CD14-positive monocyte (primary cell): Measurements from ENCODE around the gene TMA7. TPM values are rescaled to one million over a fixed set of nuclear protein-coding genes. Genes with fewer than 3 reads are reported as not detected.

Source experiments
- DNase-seq, 3 donors: peaks; one replicate each; pipeline ENCODE4 v3.0.0-alpha.2; 2011 to 2022
- H2AFZ ChIP-seq: 2 replicates; pipeline ENCODE4 v1.6.0; 2012; ENCODE audit warnings: mild to moderate bottlenecking, low read depth, low read length, inconsistent platforms; ENCODE audit not compliant: insufficient read depth, poor library complexity, severe bottlenecking
- H3K27ac ChIP-seq, 2 donors: 1 replicate in 1 of 2; 2 replicates in 1 of 2; pipeline ENCODE4 v1.5.1; 2012 to 2013; ENCODE audit warnings: low read length in 2 of 2, control low read depth in 1 of 2, inconsistent platforms in 1 of 2, low read depth in 1 of 2, mild to moderate bottlenecking in 1 of 2
- H3K27me3 ChIP-seq, 2 donors: one replicate each; pipeline versions ENCODE4 v1.6.0 to v1.6.1; 2011 to 2013; ENCODE audit warnings: low read length in 2 of 2; ENCODE audit not compliant: control insufficient read depth in 2 of 2, insufficient read depth in 2 of 2
- H3K36me3 ChIP-seq, 2 donors: replicated peaks in 1 of 2; 1 replicate in 1 of 2; 2 replicates in 1 of 2; pipeline versions ENCODE4 v1.5.1 to v1.6.1; 2012 to 2013; ENCODE audit warnings: low read length in 2 of 2, control low read depth in 1 of 2, inconsistent platforms in 1 of 2, mild to moderate bottlenecking in 1 of 2; ENCODE audit not compliant: insufficient read depth in 2 of 2, control insufficient read depth in 1 of 2
- H3K4me1 ChIP-seq, 2 donors: 1 replicate in 1 of 2; 2 replicates in 1 of 2; pipeline versions ENCODE4 v1.5.1 to v1.6.1; 2012 to 2013; ENCODE audit warnings: low read length in 2 of 2, control low read depth in 1 of 2, inconsistent platforms in 1 of 2, mild to moderate bottlenecking in 1 of 2, moderate library complexity in 1 of 2; ENCODE audit not compliant: insufficient read depth in 2 of 2, control insufficient read depth in 1 of 2
- H3K4me2 ChIP-seq: replicated peaks from 2 replicates; pipeline ENCODE3; 2012; ENCODE audit warnings: low read length, moderate library complexity, mild to moderate bottlenecking; ENCODE audit not compliant: poor library complexity, severe bottlenecking; ENCODE audit errors: extremely low read depth
- H3K4me3 ChIP-seq, 3 experiments: fragments of 200-600 bp in 1 of 3; sonication (generic) in 1 of 3; replicated peaks in 1 of 3; 1 replicate in 2 of 3; 2 replicates in 1 of 3; pipeline ENCODE4 v1.5.1; 2011 to 2013; ENCODE audit warnings: low read length in 3 of 3, mild to moderate bottlenecking in 3 of 3, control low read depth in 2 of 3, low read depth in 2 of 3, inconsistent platforms in 1 of 3, moderate library complexity in 1 of 3
- H3K79me2 ChIP-seq: 2 replicates; pipeline ENCODE4 v1.6.0; 2012; ENCODE audit warnings: mild to moderate bottlenecking, control low read depth, inconsistent platforms, low read length, moderate library complexity; ENCODE audit not compliant: insufficient read depth
- H3K9ac ChIP-seq: 2 replicates; pipeline ENCODE4 v1.6.0; 2017; ENCODE audit warnings: low read length, mild to moderate bottlenecking; ENCODE audit not compliant: insufficient read depth, poor library complexity, severe bottlenecking
- H3K9me3 ChIP-seq, 2 donors: replicated peaks in 1 of 2; 1 replicate in 1 of 2; 2 replicates in 1 of 2; pipeline versions ENCODE4 v1.5.1 to v1.6.1; 2012 to 2013; ENCODE audit warnings: low read length in 2 of 2, control low read depth in 1 of 2; ENCODE audit not compliant: control insufficient read depth in 1 of 2, insufficient read depth in 1 of 2
- H4K20me1 ChIP-seq: 2 replicates; pipeline ENCODE4 v1.6.0; 2012; ENCODE audit warnings: mild to moderate bottlenecking, low read length, control low read depth, moderate library complexity; ENCODE audit not compliant: insufficient read depth
- H3K27ac Mint-ChIP-seq, 7 donors: one replicate each; pipeline ENCODE4 v1.8.0; 2020; ENCODE audit warnings: mild to moderate bottlenecking in 7 of 7, mixed read lengths in 7 of 7, moderate library complexity in 6 of 7, inconsistent platforms in 2 of 7
- H3K27me3 Mint-ChIP-seq, 3 donors: one replicate each; pipeline ENCODE4 v1.8.0; 2021 to 2022; ENCODE audit warnings: low read depth in 3 of 3, mild to moderate bottlenecking in 3 of 3, mixed read lengths in 3 of 3, moderate library complexity in 3 of 3, inconsistent platforms in 1 of 3
- H3K36me3 Mint-ChIP-seq, 2 donors: one replicate each; pipeline ENCODE4 v1.8.0; 2020; ENCODE audit warnings: mixed read lengths in 2 of 2, inconsistent platforms in 1 of 2, mild to moderate bottlenecking in 1 of 2
- H3K4me1 Mint-ChIP-seq: one replicate; pipeline ENCODE4 v1.8.0; 2020; ENCODE audit warnings: mild to moderate bottlenecking, mixed read lengths
- H3K4me3 Mint-ChIP-seq, 2 donors: one replicate each; pipeline ENCODE4 v1.8.0; 2020; ENCODE audit warnings: mild to moderate bottlenecking in 2 of 2, mixed read lengths in 2 of 2, moderate library complexity in 1 of 2
- H3K9me3 Mint-ChIP-seq, 7 donors: one replicate each; pipeline ENCODE4 v1.8.0; 2020 to 2022; ENCODE audit warnings: mixed read lengths in 7 of 7, mild to moderate bottlenecking in 6 of 7, moderate library complexity in 6 of 7, inconsistent platforms in 2 of 7
- CTCF ChIP-seq: fragments of 200-600 bp; IDR thresholded peaks from one replicate; pipeline ENCODE4 v1.8.0; 2022; ENCODE audit warnings: antibody characterized with exemption, mild to moderate bottlenecking
- WGBS: methylation state at CpG from one replicate; pipeline ENCODE4 v1.1.5; 2013; ENCODE audit warnings: missing lambda C conversion rate; ENCODE audit not compliant: insufficient coverage; 5-methylcytosine and 5-hydroxymethylcytosine counted together
- intact Hi-C, 2 donors: fragments of 100-400 bp; cut with micrococcal nuclease; formaldehyde crosslinking; loops; one replicate each; pipeline versions ENCODE4 v1.15.0 to v1.15.1; 2023
- polyA plus RNA-seq, 3 donors: library from polyadenylated mRNA; depleted of rRNA in 1 of 3; unstranded in 2 of 3; stranded (reverse) in 1 of 3; fragments of 300-500 nt in 2 of 3; fragments of >200 nt in 1 of 3; fragmentation: Illumina TruSeq in 2 of 3; gene quantifications; 1 replicate in 2 of 3; 2 replicates in 1 of 3; pipeline ENCODE4 v1.2.3, GENCODE V29; 2012 to 2021

The TMA7 gene
- polyA plus RNA-seq, 3 donors = 301 to 559 (median 478) TPM

GRCh38 chr3:48428088-48428571 lies 11.9 kb upstream of the TMA7 start:
- Mint-ChIP-seq H3K27me3 (peaks cover 24 to 38% (median 26%) of the 10 kb centered on the region in 3 donors), H3K36me3 (peaks cover 12 to 18% of the 10 kb centered on the region in 2 donors), H3K9me3 (peaks cover 0 to 5% (median 0%) of the 10 kb centered on the region in 7 donors), H3K4me3 (peak overlapping the region; percentile 70), H3K27ac (no peak overlapping the region), H3K4me1 (peaks cover 9% of the 10 kb centered on the region)
- H3K4me1 ChIP-seq = peaks cover 7 to 8% of the 10 kb centered on the region in 2 donors
- no peaks in the 10 kb centered on the region for H3K9me3 ChIP-seq
- H3K27me3 ChIP-seq = peaks cover 3 to 27% of the 10 kb centered on the region in 2 donors
- H4K20me1 ChIP-seq = no peaks in the 10 kb centered on the region
- H3K4me2 ChIP-seq = peak overlapping the region; percentile 94
- no peak overlapping the region for H3K27ac ChIP-seq
- H3K36me3 ChIP-seq = peaks cover 7 to 12% of the 10 kb centered on the region in 2 donors
- H3K9ac ChIP-seq = no peak overlapping the region
- intact Hi-C loops = no loop called here
- H3K4me3 ChIP-seq = peak overlapping the region in 1 of 3 experiments; percentile 78
- WGBS = 98% methylated on average over 6 of the region's 7 CpGs
- H2AFZ ChIP-seq = no peak overlapping the region
- TF ChIP-seq CTCF = no peak
- H3K79me2 ChIP-seq = no peaks in the 10 kb centered on the region
- no peak for DNase-seq

GRCh38 chr3:48428572-48429316 lies 11.3 kb upstream of the TMA7 start:
- Mint-ChIP-seq H3K9me3 (peaks cover 0 to 5% (median 0%) of the 10 kb centered on the region in 7 donors), H3K4me1 (peaks cover 9% of the 10 kb centered on the region), H3K27me3 (peaks cover 24 to 38% (median 26%) of the 10 kb centered on the region in 3 donors), H3K27ac (no peak overlapping the region), H3K4me3 (peak overlapping the region; percentile 70), H3K36me3 (peaks cover 18 to 24% of the 10 kb centered on the region in 2 donors)
- intact Hi-C loops = no loop called here
- H3K27me3 ChIP-seq = peaks cover 3 to 27% of the 10 kb centered on the region in 2 donors
- peaks cover 7 to 8% of the 10 kb centered on the region in 2 donors for H3K4me1 ChIP-seq
- H3K9ac ChIP-seq = peak overlapping the region; percentile 66
- 2% methylated on average over 44 of the region's 60 CpGs for WGBS
- peak overlapping the region; percentile 94 for H3K4me2 ChIP-seq
- peak overlapping the region; percentile 84 for H2AFZ ChIP-seq
- no peaks in the 10 kb centered on the region for H3K9me3 ChIP-seq
- no peaks in the 10 kb centered on the region for H3K79me2 ChIP-seq
- DNase-seq = no peak
- TF ChIP-seq CTCF = no peak
- H3K4me3 ChIP-seq = peak overlapping the region; percentile 39 to 78 (median 59)
- H3K27ac ChIP-seq = no peak overlapping the region
- H3K36me3 ChIP-seq = peaks cover 11 to 19% of the 10 kb centered on the region in 2 donors
- H4K20me1 ChIP-seq = no peaks in the 10 kb centered on the region
